ENCODE results near the gene CTRL. TPM values are rescaled to one million over a fixed set of nuclear protein-coding genes. Genes with fewer than 3 reads are reported as not detected.

Gene CTRL
- polyA plus RNA-seq, 3 donors, result 0.69 to 17.4 (median 1.6) TPM

GRCh38 chr16:67959536-67960329 is 28.1 kb upstream of the CTRL start:
- peaks cover 62 to 73% of the 10 kb centered on the region in 2 donors for H3K36me3 Mint-ChIP-seq
- H3K4me1 Mint-ChIP-seq, result no peaks in the 10 kb centered on the region
- Histone ChIP-seq H3K4me1 (ENCODE audit: control insufficient read depth in 1 of 2, insufficient read depth in 2 of 2, low read length in 2 of 2) (no peaks in the 10 kb centered on the region), H3K27ac (ENCODE audit: low read depth in 1 of 2, low read length in 2 of 2) (no peak overlapping the region), H3K4me2 (replicated peaks; ENCODE audit: extremely low read depth, low read length, poor library complexity, severe bottlenecking) (no peak overlapping the region), H3K9me3 (replicated peaks in 1 of 2; ENCODE audit: control insufficient read depth in 1 of 2, insufficient read depth in 1 of 2, low read length in 2 of 2) (no peaks in the 10 kb centered on the region), H3K9ac (ENCODE audit: insufficient read depth, low read length, poor library complexity, severe bottlenecking) (no peak overlapping the region), H3K79me2 (ENCODE audit: insufficient read depth, low read length) (peaks cover 8% of the 10 kb centered on the region), H3K27me3 (ENCODE audit: control insufficient read depth in 2 of 2, insufficient read depth in 2 of 2, low read length in 2 of 2) (no peaks in the 10 kb centered on the region), H3K36me3 (replicated peaks in 1 of 2; ENCODE audit: control insufficient read depth in 1 of 2, insufficient read depth in 2 of 2, low read length in 2 of 2) (peaks cover 48 to 78% of the 10 kb centered on the region in 2 donors), H4K20me1 (ENCODE audit: insufficient read depth, low read length) (peaks cover 16% of the 10 kb centered on the region), H2AFZ (ENCODE audit: insufficient read depth, low read depth, low read length, poor library complexity, severe bottlenecking) (no peak overlapping the region), H3K4me3 (replicated peaks in 1 of 3; ENCODE audit: low read depth in 2 of 3, low read length in 3 of 3) (no peak overlapping the region)
- intact Hi-C loops (cut with micrococcal nuclease), result no loop called here
- peaks cover 0 to 2% (median 0%) of the 10 kb centered on the region in 3 donors for H3K27me3 Mint-ChIP-seq (ENCODE audit: low read depth in 3 of 3)
- 98% methylated on average over 5 of the region's 11 CpGs for whole genome bisulfite sequencing (ENCODE audit: insufficient coverage)
- DNase-seq, result no peak
- no peaks in the 10 kb centered on the region for H3K9me3 Mint-ChIP-seq
- no peak overlapping the region for H3K27ac Mint-ChIP-seq
- TF ChIP-seq CTCF (IDR thresholded peaks at IDR 0.05), result no peak
- H3K4me3 Mint-ChIP-seq, result no peak overlapping the region

GRCh38 chr16:67957622-67958021 is 26.0 kb upstream of the CTRL start:
- Mint-ChIP-seq H3K27me3 (ENCODE audit: low read depth in 3 of 3) (peaks cover 0 to 2% (median 0%) of the 10 kb centered on the region in 3 donors), H3K4me3 (no peak overlapping the region), H3K4me1 (no peaks in the 10 kb centered on the region), H3K27ac (no peak overlapping the region), H3K9me3 (no peaks in the 10 kb centered on the region), H3K36me3 (peaks cover 68 to 84% of the 10 kb centered on the region in 2 donors)
- H3K27ac ChIP-seq (ENCODE audit: low read depth in 1 of 2, low read length in 2 of 2), result no peak overlapping the region
- no peak overlapping the region for H3K9ac ChIP-seq (ENCODE audit: insufficient read depth, low read length, poor library complexity, severe bottlenecking)
- no peaks in the 10 kb centered on the region for H4K20me1 ChIP-seq (ENCODE audit: insufficient read depth, low read length)
- H2AFZ ChIP-seq (ENCODE audit: insufficient read depth, low read depth, low read length, poor library complexity, severe bottlenecking), result no peak overlapping the region
- no peak overlapping the region for H3K4me3 ChIP-seq (replicated peaks in 1 of 3; ENCODE audit: low read depth in 2 of 3, low read length in 3 of 3)
- H3K9me3 ChIP-seq (replicated peaks in 1 of 2; ENCODE audit: control insufficient read depth in 1 of 2, insufficient read depth in 1 of 2, low read length in 2 of 2), result no peaks in the 10 kb centered on the region
- TF ChIP-seq CTCF (IDR thresholded peaks at IDR 0.05), result no peak
- 100% methylated on average over 3 of the region's 9 CpGs for WGBS (ENCODE audit: insufficient coverage)
- H3K4me1 ChIP-seq (ENCODE audit: control insufficient read depth in 1 of 2, insufficient read depth in 2 of 2, low read length in 2 of 2), result no peaks in the 10 kb centered on the region
- H3K27me3 ChIP-seq (ENCODE audit: control insufficient read depth in 2 of 2, insufficient read depth in 2 of 2, low read length in 2 of 2), result no peaks in the 10 kb centered on the region
- no peak overlapping the region for H3K4me2 ChIP-seq (replicated peaks; ENCODE audit: extremely low read depth, low read length, poor library complexity, severe bottlenecking)
- peaks cover 62 to 82% of the 10 kb centered on the region in 2 donors for H3K36me3 ChIP-seq (replicated peaks in 1 of 2; ENCODE audit: control insufficient read depth in 1 of 2, insufficient read depth in 2 of 2, low read length in 2 of 2)
- no peaks in the 10 kb centered on the region for H3K79me2 ChIP-seq (ENCODE audit: insufficient read depth, low read length)
- intact Hi-C loops (cut with micrococcal nuclease), result no loop called here
- DNase-seq, result no peak

Measured in CD14-positive monocyte (primary cell).